CD8-positive, alpha-beta memory T cell (primary cell): ENCODE results near the gene SEC23B. TPM values are rescaled to one million over a fixed set of nuclear protein-coding genes. Genes with fewer than 3 reads are reported as not detected.
A peak's percentile ranks its signal among the peaks of the same experiment; 100 is the strongest.

ENCODE experiments used
- CTCF ChIA-PET: fragments of 350-600 bp; sonication (Branson Sonifier 250); formaldehyde crosslinking; loops from one replicate; lab custom pipeline; 2021; ENCODE audit warnings: antibody characterized with exemption; lab: Charles Lee
- POLR2A ChIA-PET: fragments of 350-600 bp; sonication (Branson Sonifier 250); formaldehyde crosslinking; loops from one replicate; lab custom pipeline; 2021; ENCODE audit warnings: antibody characterized with exemption; lab: Charles Lee
- DNase-seq, 5 donors: peaks; one replicate each; pipeline versions ENCODE4 v3.0.0 to v3.0.0-alpha.2; 2020 to 2022; ENCODE audit warnings: mixed read lengths in 1 of 5
- H3K27ac ChIP-seq: one replicate; pipeline ENCODE4 v1.7.0; 2013; ENCODE audit warnings: low read depth, mild to moderate bottlenecking, low read length, moderate library complexity
- H3K27me3 ChIP-seq: 2 replicates; pipeline ENCODE4 v1.7.0; 2013; ENCODE audit warnings: low read length, mild to moderate bottlenecking; ENCODE audit not compliant: insufficient read depth, poor library complexity, severe bottlenecking
- H3K36me3 ChIP-seq: 2 replicates; pipeline ENCODE4 v1.7.0; 2013; ENCODE audit warnings: mild to moderate bottlenecking, low read length, moderate library complexity; ENCODE audit not compliant: insufficient read depth
- H3K4me1 ChIP-seq: 2 replicates; pipeline ENCODE4 v1.7.0; 2013; ENCODE audit warnings: mild to moderate bottlenecking, low read length, moderate library complexity; ENCODE audit not compliant: insufficient read depth
- H3K4me3 ChIP-seq: 2 replicates; pipeline ENCODE4 v1.7.0; 2013; ENCODE audit warnings: mild to moderate bottlenecking, low read length
- H3K9me3 ChIP-seq: 2 replicates; pipeline ENCODE4 v1.7.0; 2013; ENCODE audit warnings: mild to moderate bottlenecking, low read length
- H3K27ac Mint-ChIP-seq, 8 donors: one replicate each; pipeline ENCODE4 v1.8.0; 2020 to 2021; ENCODE audit warnings: mixed read lengths in 8 of 8, mild to moderate bottlenecking in 6 of 8, inconsistent platforms in 3 of 8, moderate library complexity in 3 of 8
- H3K27me3 Mint-ChIP-seq, 2 donors: one replicate each; pipeline ENCODE4 v1.8.0; 2020 to 2021; ENCODE audit warnings: mixed read lengths in 2 of 2, mild to moderate bottlenecking in 1 of 2, moderate library complexity in 1 of 2
- H3K36me3 Mint-ChIP-seq, 3 donors: one replicate each; pipeline ENCODE4 v1.8.0; 2020 to 2021; ENCODE audit warnings: mixed read lengths in 3 of 3, inconsistent platforms in 1 of 3, mild to moderate bottlenecking in 1 of 3
- H3K4me1 Mint-ChIP-seq, 3 donors: one replicate each; pipeline ENCODE4 v1.8.0; 2020 to 2021; ENCODE audit warnings: mixed read lengths in 3 of 3, inconsistent platforms in 1 of 3, mild to moderate bottlenecking in 1 of 3
- H3K4me3 Mint-ChIP-seq, 7 donors: one replicate each; pipeline ENCODE4 v1.8.0; 2020 to 2021; ENCODE audit warnings: mixed read lengths in 7 of 7, mild to moderate bottlenecking in 6 of 7, moderate library complexity in 4 of 7, inconsistent platforms in 2 of 7
- H3K9me3 Mint-ChIP-seq, 5 donors: one replicate each; pipeline ENCODE4 v1.8.0; 2020 to 2022; ENCODE audit warnings: mixed read lengths in 5 of 5, mild to moderate bottlenecking in 3 of 5, moderate library complexity in 2 of 5, inconsistent platforms in 1 of 5
- polyA plus RNA-seq: library from polyadenylated mRNA; unstranded; fragments of 300-500 nt; fragmentation: Illumina TruSeq; gene quantifications from one replicate; pipeline ENCODE4 v1.2.3, GENCODE V29; 2021
- total RNA-seq, 2 experiments: library from RNA; stranded (reverse); gene quantifications; one replicate each; pipeline ENCODE4 v1.2.3, GENCODE V29; 2021

SEC23B gene
- total and polyA plus RNA-seq, 3 experiments from 2014 or later = 51.1 to 105 (median 103) TPM

DNA sequence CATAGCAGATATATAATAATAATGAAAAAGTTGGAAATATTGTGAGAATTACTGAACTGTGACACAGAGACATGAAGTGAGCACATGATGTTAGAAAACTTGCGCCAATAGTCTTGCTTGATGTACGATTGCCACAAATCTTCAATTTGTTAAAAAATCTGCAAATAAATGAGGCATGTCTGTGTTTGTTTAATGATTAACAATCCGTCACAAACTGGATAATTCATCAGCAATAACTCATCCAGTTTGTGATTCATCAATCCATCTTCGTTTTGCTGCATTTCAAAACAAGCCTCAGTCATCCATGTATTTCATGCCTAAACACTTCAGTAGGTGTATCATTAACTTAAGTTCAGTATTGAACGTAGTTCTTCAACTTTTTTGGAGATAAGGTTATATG is 34.0 kb downstream of the SEC23B start:
- no peak overlapping the region for H3K4me3 ChIP-seq
- peaks cover 10 to 85% (median 31%) of the 10 kb centered on the region in 3 donors for H3K36me3 Mint-ChIP-seq
- peaks cover 39% of the 10 kb centered on the region for H3K36me3 ChIP-seq

DNA sequence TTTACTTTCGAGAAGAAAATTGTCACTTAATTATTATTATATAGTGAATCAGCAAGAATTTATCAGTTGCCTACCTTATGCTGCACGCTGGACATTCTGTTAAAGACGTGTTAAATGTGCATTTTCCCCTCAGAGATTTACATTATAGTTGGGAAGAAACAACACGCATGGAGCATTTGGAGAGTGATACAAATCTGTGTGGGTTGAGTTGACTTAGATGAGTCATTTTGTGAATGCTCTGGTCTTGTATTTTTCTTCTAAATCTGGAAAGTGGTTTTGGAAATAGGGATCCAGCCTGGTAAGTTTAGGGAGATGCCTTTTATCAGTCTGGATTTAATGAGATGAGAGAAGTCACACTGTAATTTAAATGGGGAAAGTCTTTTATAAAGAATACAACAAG is 35.5 kb downstream of the SEC23B start:
- H3K27me3 ChIP-seq = no peaks in the 10 kb centered on the region
- Mint-ChIP-seq H3K36me3 (peaks cover 8 to 83% (median 28%) of the 10 kb centered on the region in 3 donors), H3K27me3 (no peaks in the 10 kb centered on the region), H3K27ac (peak overlapping the region in 2 of 8 donors; percentile 51 to 65), H3K4me3 (no peak overlapping the region), H3K4me1 (no peaks in the 10 kb centered on the region), H3K9me3 (no peaks in the 10 kb centered on the region)
- peaks cover 44% of the 10 kb centered on the region for H3K36me3 ChIP-seq
- DNase-seq = no peak
- CTCF ChIA-PET = no interaction called here
- H3K4me3 ChIP-seq = no peak overlapping the region
- no peak overlapping the region for H3K27ac ChIP-seq
- POLR2A ChIA-PET = no interaction called here
- H3K4me1 ChIP-seq = no peaks in the 10 kb centered on the region
- H3K9me3 ChIP-seq = no peaks in the 10 kb centered on the region

More for the DNA sequence above, 34.0 kb downstream of the SEC23B start:
- ChIA-PET POLR2A (no interaction called here), CTCF (no interaction called here)
- Histone ChIP-seq H3K9me3 (no peaks in the 10 kb centered on the region), H3K27me3 (no peaks in the 10 kb centered on the region), H3K27ac (no peak overlapping the region), H3K4me1 (no peaks in the 10 kb centered on the region)
- Mint-ChIP-seq H3K9me3 (no peaks in the 10 kb centered on the region), H3K4me1 (no peaks in the 10 kb centered on the region), H3K27me3 (no peaks in the 10 kb centered on the region), H3K27ac (no peak overlapping the region), H3K4me3 (no peak overlapping the region)
- DNase-seq = no peak

DNA sequence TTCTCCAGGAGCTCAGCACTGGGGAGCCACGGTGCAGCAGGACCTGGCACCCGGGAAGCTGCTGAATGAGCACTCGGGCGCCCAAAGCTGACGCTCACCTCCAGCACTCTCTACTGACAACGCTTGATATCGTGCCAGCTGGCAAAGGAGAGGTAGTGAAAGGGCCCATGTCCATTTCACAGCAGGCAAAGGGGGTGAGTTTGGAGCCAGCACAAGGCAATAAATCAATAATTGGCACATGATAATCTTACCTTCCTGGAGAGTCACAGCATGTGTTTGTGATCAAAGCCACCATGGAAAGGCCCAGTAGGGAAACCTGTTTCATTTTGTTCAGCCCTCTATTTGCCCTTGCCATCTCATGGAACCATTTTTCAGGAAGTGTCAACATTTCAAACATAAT is 36.2 kb downstream of the SEC23B start:
- Histone ChIP-seq H3K9me3 (no peaks in the 10 kb centered on the region), H3K27ac (no peak overlapping the region), H3K27me3 (no peaks in the 10 kb centered on the region), H3K36me3 (peaks cover 51% of the 10 kb centered on the region), H3K4me1 (no peaks in the 10 kb centered on the region), H3K4me3 (no peak overlapping the region)
- POLR2A ChIA-PET = no interaction called here
- Mint-ChIP-seq H3K4me3 (no peak overlapping the region), H3K36me3 (peaks cover 8 to 84% (median 32%) of the 10 kb centered on the region in 3 donors), H3K4me1 (no peaks in the 10 kb centered on the region), H3K9me3 (no peaks in the 10 kb centered on the region), H3K27me3 (no peaks in the 10 kb centered on the region), H3K27ac (peak overlapping the region in 2 of 8 donors; percentile 7 to 88)
- DNase-seq = no peak
- CTCF ChIA-PET = no interaction called here

GRCh38 chr20:18545566-18545965 is 37.8 kb downstream of the SEC23B start:
- no peaks in the 10 kb centered on the region for H3K9me3 Mint-ChIP-seq
- H3K4me1 Mint-ChIP-seq = no peaks in the 10 kb centered on the region
- no peaks in the 10 kb centered on the region for H3K4me1 ChIP-seq
- peak overlapping the region in 4 of 8 donors; percentile 16 to 65 (median 33) for H3K27ac Mint-ChIP-seq
- no peak overlapping the region for H3K4me3 Mint-ChIP-seq
- peaks cover 54% of the 10 kb centered on the region for H3K36me3 ChIP-seq
- no peaks in the 10 kb centered on the region for H3K27me3 ChIP-seq
- H3K9me3 ChIP-seq = no peaks in the 10 kb centered on the region
- peaks cover 8 to 85% (median 27%) of the 10 kb centered on the region in 3 donors for H3K36me3 Mint-ChIP-seq
- no peak overlapping the region for H3K27ac ChIP-seq
- no peak for DNase-seq
- H3K4me3 ChIP-seq = no peak overlapping the region
- ChIA-PET POLR2A (no interaction called here), CTCF (no interaction called here)
- H3K27me3 Mint-ChIP-seq = no peaks in the 10 kb centered on the region

- Histone ChIP-seq H3K9me3 (no peaks in the 10 kb centered on the region), H3K27ac (no peak overlapping the region), H3K36me3 (peaks cover 49% of the 10 kb centered on the region), H3K27me3 (no peaks in the 10 kb centered on the region), H3K4me3 (no peak overlapping the region), H3K4me1 (no peaks in the 10 kb centered on the region)
- Mint-ChIP-seq H3K4me1 (no peaks in the 10 kb centered on the region), H3K27me3 (no peaks in the 10 kb centered on the region), H3K9me3 (no peaks in the 10 kb centered on the region), H3K4me3 (no peak overlapping the region), H3K27ac (peak overlapping the region in 2 of 8 donors; percentile 1 to 34), H3K36me3 (peaks cover 8 to 77% (median 21%) of the 10 kb centered on the region in 3 donors)
- no peak for DNase-seq
- ChIA-PET POLR2A (no interaction called here), CTCF (no interaction called here)
Observed at GRCh38 chr20:18548465-18548864, 40.7 kb downstream of the SEC23B start.

- Mint-ChIP-seq H3K4me1 (no peaks in the 10 kb centered on the region), H3K27me3 (no peaks in the 10 kb centered on the region), H3K9me3 (no peaks in the 10 kb centered on the region), H3K27ac (peak overlapping the region in 1 of 8 donors; percentile 37), H3K36me3 (peaks cover 11 to 75% (median 19%) of the 10 kb centered on the region in 3 donors), H3K4me3 (no peak overlapping the region)
- H3K4me1 ChIP-seq = no peaks in the 10 kb centered on the region
- no peak for DNase-seq
- H3K27ac ChIP-seq = no peak overlapping the region
- H3K27me3 ChIP-seq = no peaks in the 10 kb centered on the region
- CTCF ChIA-PET = no interaction called here
- H3K36me3 ChIP-seq = peaks cover 34% of the 10 kb centered on the region
- POLR2A ChIA-PET = no interaction called here
- no peak overlapping the region for H3K4me3 ChIP-seq
- H3K9me3 ChIP-seq = no peaks in the 10 kb centered on the region
Observed at GRCh38 chr20:18553746-18554145, 46.0 kb downstream of the SEC23B start.

DNA sequence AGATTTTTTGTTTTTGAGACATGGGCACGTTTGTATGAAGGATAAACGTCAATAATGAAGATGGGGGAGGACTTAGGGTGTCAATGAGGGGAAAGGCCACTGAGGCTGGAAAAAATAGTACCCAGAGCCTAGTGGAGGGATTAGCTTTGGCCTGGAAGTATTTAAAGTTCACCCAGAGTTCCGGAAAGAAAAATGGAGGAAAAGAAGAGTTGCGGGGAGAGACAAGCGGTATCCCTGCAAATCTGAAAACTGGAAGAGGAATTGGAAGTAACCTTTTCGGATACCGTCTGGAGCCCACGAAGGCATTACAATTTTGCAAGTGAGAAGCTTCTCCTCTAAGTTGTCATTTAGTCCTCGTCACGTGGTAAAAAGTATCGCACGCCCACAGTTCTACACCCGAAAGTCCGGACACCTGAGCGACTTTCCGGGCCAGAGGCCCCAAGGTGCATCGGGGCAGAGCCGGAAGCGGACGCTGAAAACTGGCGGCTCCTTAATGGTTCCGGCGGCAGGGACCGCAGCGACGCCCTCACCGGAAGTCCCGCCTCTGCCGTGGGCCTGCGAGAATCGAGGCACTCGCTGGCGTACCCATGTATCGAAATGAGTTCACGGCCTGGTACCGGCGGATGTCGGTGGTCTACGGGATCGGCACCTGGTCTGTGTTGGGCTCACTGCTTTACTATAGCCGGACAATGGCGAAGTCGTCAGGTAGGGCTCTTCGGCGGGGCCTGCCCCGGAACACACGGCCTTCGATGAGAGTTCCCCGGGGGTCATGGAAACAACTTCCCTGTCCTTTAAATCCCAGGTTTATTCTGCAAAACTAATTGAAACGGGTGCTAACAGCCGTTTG is 59.4 kb downstream of the SEC23B start, which contains the start of gene SMIM26:
SMIM26 (plus strand) TSS at position 541 of the 847 bp plus-strand sequence; CDS start at position 588, 47 bp downstream.
- H3K4me3 ChIP-seq = peak within 1 kb of the TSS; percentile 82

DNA sequence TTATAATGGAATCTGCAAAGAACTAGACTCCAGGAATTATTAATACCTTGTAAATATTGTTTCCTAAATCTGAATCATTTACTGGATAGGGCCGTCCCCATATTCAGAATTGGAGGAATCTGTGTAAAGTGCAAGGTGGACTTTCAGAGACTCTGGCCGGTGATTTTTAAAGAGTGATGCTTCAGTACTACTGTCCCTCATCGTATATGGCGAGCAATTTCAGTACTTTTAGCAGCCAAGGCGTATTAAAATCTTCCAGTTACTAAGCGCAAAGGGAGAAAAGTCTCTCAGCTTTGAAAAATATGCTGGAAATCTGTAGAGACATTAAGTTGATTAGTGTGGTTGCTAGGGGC is 60.0 kb downstream of the SEC23B start:
- H3K36me3 Mint-ChIP-seq = peaks cover 3 to 40% (median 11%) of the 10 kb centered on the region in 3 donors
- no peak for DNase-seq
- H3K9me3 Mint-ChIP-seq = no peaks in the 10 kb centered on the region
- H3K27me3 Mint-ChIP-seq = no peaks in the 10 kb centered on the region
- Histone ChIP-seq H3K9me3 (no peaks in the 10 kb centered on the region), H3K27me3 (no peaks in the 10 kb centered on the region), H3K4me3 (peak overlapping the region; percentile 82), H3K27ac (peak overlapping the region; percentile 81), H3K4me1 (peaks cover 15% of the 10 kb centered on the region), H3K36me3 (peaks cover 6% of the 10 kb centered on the region)
- H3K4me3 Mint-ChIP-seq = peak overlapping the region; percentile 91 to 97 (median 96)
- H3K4me1 Mint-ChIP-seq = peaks cover 17 to 25% (median 22%) of the 10 kb centered on the region in 3 donors
- ChIA-PET POLR2A (no interaction called here), CTCF (interaction anchor here (2.1 kb wide), 1 partner anchor 21 kb away, joined by 5 read pairs; no protein-coding TSS in a partner anchor)
- peak overlapping the region; percentile 88 to 100 (median 99) for H3K27ac Mint-ChIP-seq

More for the DNA sequence above, 59.4 kb downstream of the SEC23B start, which contains the start of gene SMIM26:
- Mint-ChIP-seq H3K36me3 (peaks cover 3 to 44% (median 14%) of the 10 kb centered on the region in 3 donors), H3K27ac (peak within 1 kb of the TSS; percentile 88 to 100 (median 99)), H3K9me3 (no peaks in the 10 kb centered on the region), H3K4me3 (peak within 1 kb of the TSS; percentile 91 to 97 (median 96)), H3K4me1 (peaks cover 17 to 25% (median 22%) of the 10 kb centered on the region in 3 donors), H3K27me3 (no peaks in the 10 kb centered on the region)
- peaks cover 15% of the 10 kb centered on the region for H3K4me1 ChIP-seq
- H3K36me3 ChIP-seq = peaks cover 6% of the 10 kb centered on the region
- POLR2A ChIA-PET = interaction anchor here (0.8 kb wide), 1 partner anchor 227 kb away, joined by 3 read pairs; no protein-coding TSS in a partner anchor
- no peaks in the 10 kb centered on the region for H3K9me3 ChIP-seq
- peak; percentile 88 to 95 (median 90) for DNase-seq
- no peaks in the 10 kb centered on the region for H3K27me3 ChIP-seq
- H3K27ac ChIP-seq = peak within 1 kb of the TSS; percentile 81
- CTCF ChIA-PET = interaction anchor here (0.9 to 2.1 kb wide), 3 partner anchors 22 to 997 kb away, joined by 3 to 5 read pairs (median 3); partner anchors contain the start of genes DSTN and SEC23B
